DND-41 (cell line): ENCODE measurements around the gene MYH16.
"Not testable (repeated sequence)": the region's sequence is repeated elsewhere in the genome, so short reads cannot be mapped to it uniquely, and the experiment has no call there.

Source experiments
- CTCF ChIP-seq: IDR thresholded peaks from 2 replicates; pipeline ENCODE4 v1.5.1; 2012; ENCODE audit warnings: borderline replicate concordance, low read length, moderate library complexity, mild to moderate bottlenecking; ENCODE audit not compliant: poor library complexity, severe bottlenecking; ENCODE audit errors: extremely low read depth
- EZH2 ChIP-seq: IDR thresholded peaks from 3 replicates; pipeline ENCODE4 v1.6.1; 2012; ENCODE audit warnings: borderline replicate concordance, low read depth, mild to moderate bottlenecking, moderate library complexity, low read length, inconsistent platforms; ENCODE audit not compliant: severe bottlenecking

GRCh38 chr7:99237876-99238275 lies 34.8 kb upstream of the MYH16 start:
- not testable (repeated sequence) for TF ChIP-seq EZH2, CTCF
